ENCODE data around the gene NAV3.

DNA sequence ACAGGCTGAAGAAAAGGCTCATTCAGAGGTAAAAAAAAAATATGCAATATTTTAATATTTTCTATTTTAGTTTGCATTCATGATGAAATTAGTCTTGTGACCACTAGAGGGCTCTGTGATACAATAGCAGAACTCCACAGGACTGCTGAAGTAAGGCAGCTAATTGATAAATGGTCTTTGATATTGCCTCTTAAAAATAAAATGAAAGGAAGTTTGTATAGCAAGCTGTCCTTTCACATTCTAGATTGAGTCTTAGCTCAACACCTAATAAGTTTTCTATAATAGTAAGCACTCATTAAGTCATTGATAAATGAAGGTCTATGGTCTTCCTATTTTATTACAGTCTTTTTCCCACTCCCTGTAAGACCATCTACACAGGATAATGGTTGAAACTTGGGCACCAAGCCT lies 315.7 kb downstream of the NAV3 start:
- TF ChIP-seq, protein P1, sequence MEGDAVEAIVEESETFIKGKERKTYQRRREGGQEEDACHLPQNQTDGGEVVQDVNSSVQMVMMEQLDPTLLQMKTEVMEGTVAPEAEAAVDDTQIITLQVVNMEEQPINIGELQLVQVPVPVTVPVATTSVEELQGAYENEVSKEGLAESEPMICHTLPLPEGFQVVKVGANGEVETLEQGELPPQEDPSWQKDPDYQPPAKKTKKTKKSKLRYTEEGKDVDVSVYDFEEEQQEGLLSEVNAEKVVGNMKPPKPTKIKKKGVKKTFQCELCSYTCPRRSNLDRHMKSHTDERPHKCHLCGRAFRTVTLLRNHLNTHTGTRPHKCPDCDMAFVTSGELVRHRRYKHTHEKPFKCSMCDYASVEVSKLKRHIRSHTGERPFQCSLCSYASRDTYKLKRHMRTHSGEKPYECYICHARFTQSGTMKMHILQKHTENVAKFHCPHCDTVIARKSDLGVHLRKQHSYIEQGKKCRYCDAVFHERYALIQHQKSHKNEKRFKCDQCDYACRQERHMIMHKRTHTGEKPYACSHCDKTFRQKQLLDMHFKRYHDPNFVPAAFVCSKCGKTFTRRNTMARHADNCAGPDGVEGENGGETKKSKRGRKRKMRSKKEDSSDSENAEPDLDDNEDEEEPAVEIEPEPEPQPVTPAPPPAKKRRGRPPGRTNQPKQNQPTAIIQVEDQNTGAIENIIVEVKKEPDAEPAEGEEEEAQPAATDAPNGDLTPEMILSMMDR (IDR thresholded peaks at IDR 0.05), result peak; percentile 55 to 85 (median 76)
- no peak for TF ChIP-seq POLR2A (IDR thresholded peaks at IDR 0.05)

Measured in right lobe of liver (tissue), 4 donors.